HG03521 (cell line): ENCODE results near the gene WASHC2A.
"Not testable (repeated sequence)": the region's sequence is repeated elsewhere in the genome, so short reads cannot be mapped to it uniquely, and the experiment has no call there.

Source experiments
- ATAC-seq: cut with Tn5 transposase; IDR thresholded peaks from one replicate; pipeline ENCODE4 v1.9.1; 2021; ENCODE audit warnings: mild to moderate bottlenecking, moderate library complexity; ENCODE audit not compliant: unreplicated experiment

Gene WASHC2A

GRCh38 chr10:50132841-50133240, 65.1 kb downstream of the WASHC2A start:
- not testable (repeated sequence) for ATAC-seq

DNA sequence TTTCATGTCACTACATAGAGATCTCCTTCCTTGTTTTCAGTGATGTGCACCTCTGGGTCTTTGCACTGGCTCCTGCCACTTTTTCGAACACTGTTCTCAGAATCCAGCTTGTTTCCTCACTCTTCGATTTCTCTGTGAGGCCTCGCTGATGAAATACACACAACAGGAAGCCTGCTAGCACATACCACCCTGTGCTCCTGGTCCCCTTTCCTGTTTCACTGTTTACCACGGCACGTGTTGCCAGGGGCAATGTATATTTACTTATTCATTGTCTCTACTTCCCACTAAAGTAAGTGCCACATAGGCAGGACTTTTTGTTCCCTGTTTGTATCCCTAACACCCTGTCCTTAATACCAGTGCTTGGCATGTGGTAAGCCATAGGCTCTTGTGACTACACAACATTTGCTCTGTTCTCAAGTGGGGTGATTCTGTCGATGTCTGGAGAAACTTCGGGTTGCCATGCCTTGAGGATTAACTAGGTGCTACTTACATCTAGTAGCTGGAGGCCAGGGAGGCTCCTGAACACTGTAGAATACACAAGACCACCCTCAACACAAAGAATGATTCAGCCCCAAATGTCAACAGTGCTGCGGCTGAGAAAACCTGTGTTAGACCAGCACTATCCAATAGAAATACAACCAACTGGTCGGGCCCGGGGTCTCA, 75.9 kb downstream of the WASHC2A start:
- not testable (repeated sequence) for ATAC-seq

- not testable (repeated sequence) for ATAC-seq
These were observed 77.8 kb downstream of the WASHC2A start for GRCh38 chr10:50145575-50145974.

DNA sequence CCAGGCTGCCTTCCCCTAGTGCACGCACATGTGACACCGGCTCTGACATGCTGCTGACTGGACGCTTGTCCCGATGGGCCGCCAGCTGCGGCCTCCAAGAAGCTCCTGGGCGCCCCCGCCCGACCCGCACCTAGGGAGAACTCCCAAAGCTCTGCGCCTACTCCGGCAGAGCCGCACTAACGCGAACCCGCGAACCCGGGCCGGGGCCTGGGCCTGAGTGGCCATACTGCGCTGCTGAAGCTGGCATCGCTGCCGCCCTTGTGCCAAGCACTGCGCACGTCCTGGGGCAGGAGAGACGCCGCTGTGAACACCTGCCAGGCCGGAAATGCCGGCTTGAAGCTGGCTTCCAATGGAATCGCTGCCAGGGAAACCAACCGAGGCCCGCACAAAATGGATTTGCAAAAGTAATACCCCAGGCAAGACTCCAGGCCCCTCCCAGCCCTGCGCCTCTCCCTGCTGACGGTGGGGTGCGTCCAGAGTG, 85.1 kb downstream of the WASHC2A start:
- ATAC-seq = no peak

GRCh38 chr10:50157868-50158267, 90.1 kb downstream of the WASHC2A start:
- ATAC-seq = not testable (repeated sequence)

- not testable (repeated sequence) for ATAC-seq
These were observed 92.1 kb downstream of the WASHC2A start for GRCh38 chr10:50159856-50160255.

DNA sequence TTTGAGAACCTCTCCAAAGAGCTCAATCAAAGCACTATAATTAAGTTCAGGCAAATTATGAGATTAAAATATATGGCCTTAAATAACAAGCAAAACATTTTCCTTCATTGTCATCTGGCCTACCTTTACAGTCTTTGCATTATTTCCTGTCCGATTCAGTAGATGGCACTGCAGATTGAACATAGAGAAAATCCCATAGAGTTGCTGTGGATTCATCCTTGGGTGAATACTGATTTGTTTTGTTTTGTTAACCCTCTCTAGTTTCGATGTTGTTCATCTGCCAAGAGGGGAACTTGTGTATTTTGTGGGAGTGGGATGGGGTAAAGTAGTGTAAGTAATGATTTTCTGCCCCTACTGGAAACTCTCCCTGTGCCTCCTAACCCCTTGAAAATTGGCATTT, 97.3 kb downstream of the WASHC2A start:
- ATAC-seq = not testable (repeated sequence)

- ATAC-seq = not testable (repeated sequence)
These were observed 100.1 kb downstream of the WASHC2A start for GRCh38 chr10:50167833-50168232.

GRCh38 chr10:50169506-50169905, 101.8 kb downstream of the WASHC2A start:
- not testable (repeated sequence) for ATAC-seq

GRCh38 chr10:50174788-50175525, 107.2 kb downstream of the WASHC2A start:
- ATAC-seq = not testable (repeated sequence)
